ENCODE measurements around the gene LGALS1.
"Not testable (repeated sequence)": the region's sequence is repeated elsewhere in the genome, so short reads cannot be mapped to it uniquely, and the experiment has no call there.

- TF ChIP-seq CTCF (IDR thresholded peaks at IDR 0.05; ENCODE audit: insufficient read depth, low read length); REST (IDR thresholded peaks at IDR 0.05; ENCODE audit: insufficient replicate concordance, low read depth); POLR2AphosphoS5 (IDR thresholded peaks at IDR 0.05; ENCODE audit: low read depth); SPI1 (IDR thresholded peaks at IDR 0.05; ENCODE audit: borderline replicate concordance, low read depth): not testable (repeated sequence)
These were observed 20.8 kb downstream of the LGALS1 start for GRCh38 chr22:37696260-37696656.
